Measurements from ENCODE around the gene BRIP1.

BRIP1 gene

DNA sequence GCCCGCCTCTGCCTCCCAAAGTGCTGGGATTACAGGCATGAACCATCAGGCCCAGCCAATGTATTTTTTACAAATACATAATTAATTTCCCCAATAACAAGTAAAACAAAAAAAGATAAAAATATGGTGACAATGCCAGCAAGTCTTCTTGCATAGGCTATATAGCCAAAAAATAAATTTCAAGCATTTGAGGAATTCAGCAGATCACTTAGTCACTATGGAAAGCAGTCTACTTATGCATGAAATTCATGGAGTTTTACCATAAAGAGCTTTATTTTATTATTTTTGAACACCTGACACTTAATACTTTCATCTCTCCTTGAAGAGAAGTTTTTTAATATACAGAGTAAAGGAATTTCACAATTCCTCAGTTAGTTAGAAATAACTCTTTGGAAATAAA is 56.4 kb downstream of the BRIP1 start:
- H3K4me1 ChIP-seq (ENCODE audit: low read length), result peaks cover 10% of the 10 kb centered on the region
- no peak overlapping the region for H3K9ac ChIP-seq (ENCODE audit: low read length)
- TF ChIP-seq, protein P1, sequence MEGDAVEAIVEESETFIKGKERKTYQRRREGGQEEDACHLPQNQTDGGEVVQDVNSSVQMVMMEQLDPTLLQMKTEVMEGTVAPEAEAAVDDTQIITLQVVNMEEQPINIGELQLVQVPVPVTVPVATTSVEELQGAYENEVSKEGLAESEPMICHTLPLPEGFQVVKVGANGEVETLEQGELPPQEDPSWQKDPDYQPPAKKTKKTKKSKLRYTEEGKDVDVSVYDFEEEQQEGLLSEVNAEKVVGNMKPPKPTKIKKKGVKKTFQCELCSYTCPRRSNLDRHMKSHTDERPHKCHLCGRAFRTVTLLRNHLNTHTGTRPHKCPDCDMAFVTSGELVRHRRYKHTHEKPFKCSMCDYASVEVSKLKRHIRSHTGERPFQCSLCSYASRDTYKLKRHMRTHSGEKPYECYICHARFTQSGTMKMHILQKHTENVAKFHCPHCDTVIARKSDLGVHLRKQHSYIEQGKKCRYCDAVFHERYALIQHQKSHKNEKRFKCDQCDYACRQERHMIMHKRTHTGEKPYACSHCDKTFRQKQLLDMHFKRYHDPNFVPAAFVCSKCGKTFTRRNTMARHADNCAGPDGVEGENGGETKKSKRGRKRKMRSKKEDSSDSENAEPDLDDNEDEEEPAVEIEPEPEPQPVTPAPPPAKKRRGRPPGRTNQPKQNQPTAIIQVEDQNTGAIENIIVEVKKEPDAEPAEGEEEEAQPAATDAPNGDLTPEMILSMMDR (IDR thresholded peaks at IDR 0.05; ENCODE audit: low read depth, low read length), result no peak
- TF ChIP-seq EZH2phosphoT487 (IDR thresholded peaks at IDR 0.05; ENCODE audit: low read depth), result no peak
- no peaks in the 10 kb centered on the region for H3K27me3 ChIP-seq (ENCODE audit: low read depth, low read length)
- H3K27ac ChIP-seq (ENCODE audit: low read length), result no peak overlapping the region
- no peak overlapping the region for H3K4me3 ChIP-seq (ENCODE audit: low read length)
- H4K20me1 ChIP-seq (ENCODE audit: insufficient read depth, low read length), result no peaks in the 10 kb centered on the region
- H3K36me3 ChIP-seq (replicated peaks; ENCODE audit: low read depth, low read length), result peaks cover 5% of the 10 kb centered on the region
- no peaks in the 10 kb centered on the region for H3K9me3 ChIP-seq (ENCODE audit: insufficient read depth, low read length)
- H2AFZ ChIP-seq (ENCODE audit: low read depth, low read length), result no peak overlapping the region
- H3K4me2 ChIP-seq (ENCODE audit: low read length), result no peak overlapping the region
- H3K79me2 ChIP-seq (ENCODE audit: low read length), result no peaks in the 10 kb centered on the region

DNA sequence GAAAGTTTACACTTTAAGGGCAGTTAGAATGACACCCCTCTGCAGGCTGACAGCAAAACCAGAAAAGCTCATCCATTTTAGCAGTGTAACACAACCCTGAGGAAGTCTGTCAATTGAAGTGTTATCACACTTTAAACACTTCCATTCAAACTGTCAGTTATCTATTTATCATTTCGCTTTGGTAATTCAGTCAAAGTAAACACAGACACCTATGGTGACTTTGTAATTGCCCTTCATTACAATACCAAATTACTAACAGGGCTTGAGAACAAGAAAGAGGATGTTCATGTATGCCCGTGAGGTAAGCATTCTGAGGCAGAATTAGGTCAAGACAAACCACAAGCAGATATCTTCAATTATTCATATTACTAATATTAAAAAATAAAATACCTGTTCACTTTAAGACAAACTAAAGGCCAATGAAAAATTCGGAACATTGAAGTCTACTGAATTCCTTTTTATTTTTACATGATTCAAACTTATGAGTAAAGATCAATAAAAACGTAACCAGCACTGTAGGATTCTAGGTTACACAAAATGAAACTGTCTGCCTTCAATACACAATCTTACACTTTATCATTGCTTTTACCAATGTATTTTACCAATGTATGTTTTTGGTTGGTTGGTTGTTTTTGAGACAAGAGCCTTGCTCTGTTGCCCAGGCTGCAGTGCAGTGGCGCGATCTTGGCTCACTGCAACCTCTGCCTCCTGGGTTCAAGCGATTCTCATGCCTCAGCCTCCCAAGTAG is 57.1 kb downstream of the BRIP1 start:
- Histone ChIP-seq H3K36me3 (replicated peaks; ENCODE audit: low read depth, low read length) (peaks cover 5% of the 10 kb centered on the region), H3K4me2 (ENCODE audit: low read length) (no peak overlapping the region), H3K4me3 (ENCODE audit: low read length) (no peak overlapping the region), H3K9me3 (ENCODE audit: insufficient read depth, low read length) (no peaks in the 10 kb centered on the region), H3K79me2 (ENCODE audit: low read length) (no peaks in the 10 kb centered on the region), H3K27me3 (ENCODE audit: low read depth, low read length) (no peaks in the 10 kb centered on the region), H3K9ac (ENCODE audit: low read length) (no peak overlapping the region), H3K4me1 (ENCODE audit: low read length) (peaks cover 10% of the 10 kb centered on the region), H2AFZ (ENCODE audit: low read depth, low read length) (no peak overlapping the region), H3K27ac (ENCODE audit: low read length) (no peak overlapping the region), H4K20me1 (ENCODE audit: insufficient read depth, low read length) (no peaks in the 10 kb centered on the region)
- TF ChIP-seq, protein P1 (IDR thresholded peaks at IDR 0.05; ENCODE audit: low read depth, low read length), result no peak
- TF ChIP-seq EZH2phosphoT487 (IDR thresholded peaks at IDR 0.05; ENCODE audit: low read depth), result no peak

DNA sequence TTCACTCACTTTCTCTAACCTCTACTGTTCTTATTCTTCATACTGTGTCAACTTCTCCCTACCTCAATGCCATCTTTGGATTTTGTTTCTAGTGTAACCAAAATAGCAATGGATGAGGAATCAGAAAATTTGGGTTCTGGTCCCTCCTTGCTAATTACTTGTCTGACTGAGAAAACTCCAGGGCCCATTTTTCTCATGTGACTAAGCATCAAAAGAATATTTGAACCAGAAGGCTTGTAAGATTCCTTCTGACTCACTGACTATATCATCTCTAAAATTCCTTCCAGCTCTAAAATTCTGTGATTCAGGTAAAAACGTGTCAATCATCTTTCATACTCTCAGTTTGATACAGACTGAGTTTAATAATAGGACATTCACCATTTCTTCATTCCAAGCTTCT is 57.9 kb downstream of the BRIP1 start:
- H3K27ac ChIP-seq (ENCODE audit: low read length), result no peak overlapping the region
- no peak overlapping the region for H3K4me3 ChIP-seq (ENCODE audit: low read length)

DNA sequence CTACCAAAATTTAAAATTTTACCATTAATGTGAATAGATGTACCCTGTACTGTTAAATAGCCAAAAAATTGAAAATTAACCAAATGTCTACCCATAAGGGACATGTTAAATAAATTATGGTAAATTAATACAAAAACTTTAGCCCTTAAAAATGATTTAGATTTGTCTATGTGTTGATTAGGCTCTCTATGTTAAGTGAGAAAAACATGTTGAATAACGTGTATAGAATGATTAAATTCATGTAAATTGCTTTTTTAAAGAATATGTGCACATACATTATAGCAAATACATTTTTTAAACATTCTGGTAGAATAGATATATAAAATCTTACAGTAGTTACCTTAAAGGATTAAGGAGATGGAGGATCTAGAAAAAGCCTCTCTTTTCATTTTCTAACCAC is 59.5 kb downstream of the BRIP1 start:
- no peak overlapping the region for H3K4me2 ChIP-seq (ENCODE audit: low read length)
- peaks cover 11% of the 10 kb centered on the region for H3K36me3 ChIP-seq (replicated peaks; ENCODE audit: low read depth, low read length)
- no peak overlapping the region for H3K27ac ChIP-seq (ENCODE audit: low read length)
- no peak overlapping the region for H2AFZ ChIP-seq (ENCODE audit: low read depth, low read length)
- 0 out of 2 replicates have a peak, but pooled peaks cover 4% of the 10 kb centered on the region for H4K20me1 ChIP-seq (ENCODE audit: insufficient read depth, low read length)
- H3K4me1 ChIP-seq (ENCODE audit: low read length), result peaks cover 18% of the 10 kb centered on the region
- no peaks in the 10 kb centered on the region for H3K27me3 ChIP-seq (ENCODE audit: low read depth, low read length)
- no peaks in the 10 kb centered on the region for H3K79me2 ChIP-seq (ENCODE audit: low read length)
- no peaks in the 10 kb centered on the region for H3K9me3 ChIP-seq (ENCODE audit: insufficient read depth, low read length)
- H3K4me3 ChIP-seq (ENCODE audit: low read length), result no peak overlapping the region
- H3K9ac ChIP-seq (ENCODE audit: low read length), result no peak overlapping the region
- TF ChIP-seq, protein P1 (IDR thresholded peaks at IDR 0.05; ENCODE audit: low read depth, low read length), result no peak
- no peak for TF ChIP-seq EZH2phosphoT487 (IDR thresholded peaks at IDR 0.05; ENCODE audit: low read depth)

More for the DNA sequence above, 57.9 kb downstream of the BRIP1 start:
- no peaks in the 10 kb centered on the region for H3K27me3 ChIP-seq (ENCODE audit: low read depth, low read length)
- H2AFZ ChIP-seq (ENCODE audit: low read depth, low read length), result no peak overlapping the region
- 0 out of 2 replicates have a peak, but pooled peaks cover 1% of the 10 kb centered on the region for H4K20me1 ChIP-seq (ENCODE audit: insufficient read depth, low read length)
- no peaks in the 10 kb centered on the region for H3K9me3 ChIP-seq (ENCODE audit: insufficient read depth, low read length)
- H3K79me2 ChIP-seq (ENCODE audit: low read length), result no peaks in the 10 kb centered on the region
- peaks cover 5% of the 10 kb centered on the region for H3K36me3 ChIP-seq (replicated peaks; ENCODE audit: low read depth, low read length)
- H3K4me1 ChIP-seq (ENCODE audit: low read length), result peaks cover 11% of the 10 kb centered on the region
- TF ChIP-seq EZH2phosphoT487 (IDR thresholded peaks at IDR 0.05; ENCODE audit: low read depth), result no peak
- TF ChIP-seq, protein P1 (IDR thresholded peaks at IDR 0.05; ENCODE audit: low read depth, low read length), result no peak
- H3K4me2 ChIP-seq (ENCODE audit: low read length), result no peak overlapping the region
- H3K9ac ChIP-seq (ENCODE audit: low read length), result no peak overlapping the region

Data from OCI-LY3 (cell line).